ENCODE measurements around the gene STON1.

- TF ChIP-seq CTCF (IDR thresholded peaks at IDR 0.05) (no peak), POLR2AphosphoS5 (IDR thresholded peaks at IDR 0.05; ENCODE audit: insufficient read depth in 1 of 2, low read depth in 1 of 2) (no peak)
These were observed 18.0 kb upstream of the STON1 start for GRCh38 chr2:48511849-48512470.

Measured in vagina (tissue), 2 donors.